Measurements from ENCODE around the gene FSTL1. TPM values are rescaled to one million over a fixed set of nuclear protein-coding genes. Genes with fewer than 3 reads are reported as not detected.

The FSTL1 gene
- total and polyA plus RNA-seq, 8 donors = 14.2 to 946 (median 97.7) TPM

GRCh38 chr3:120460181-120460790 lies 9.5 kb upstream of the FSTL1 start:
- H3K4me1 ChIP-seq = no peaks in the 10 kb centered on the region

GRCh38 chr3:120459196-120459595 lies 8.4 kb upstream of the FSTL1 start:
- no peaks in the 10 kb centered on the region for H3K36me3 ChIP-seq
- no peak for DNase-seq
- no peaks in the 10 kb centered on the region for H3K4me1 ChIP-seq
- H3K27me3 ChIP-seq = no peaks in the 10 kb centered on the region
- 70 to 83% (median 74%) methylated on average over 3 of the region's 3 CpGs for WGBS, 5 donors
- no peak overlapping the region for H3K27ac ChIP-seq
- TF ChIP-seq POLR2A (IDR thresholded peaks at IDR 0.05) = no peak
- no peak for TF ChIP-seq CTCF (IDR thresholded peaks at IDR 0.05)
- no peak for TF ChIP-seq POLR2AphosphoS5 (IDR thresholded peaks at IDR 0.05)
- H3K9me3 ChIP-seq = no peaks in the 10 kb centered on the region
- no peak overlapping the region for H3K4me3 ChIP-seq
- intact Hi-C loops (cut with DNase I; ENCODE audit: low total_unique reads) = no loop called here

More at GRCh38 chr3:120460181-120460790, 9.5 kb upstream of the FSTL1 start:
- Histone ChIP-seq H3K9me3 (no peaks in the 10 kb centered on the region), H3K27ac (no peak overlapping the region), H3K27me3 (no peaks in the 10 kb centered on the region), H3K36me3 (no peaks in the 10 kb centered on the region), H3K4me3 (no peak overlapping the region)
- TF ChIP-seq EP300 (IDR thresholded peaks at IDR 0.05) (no peak), POLR2A (IDR thresholded peaks at IDR 0.05) (no peak), POLR2AphosphoS5 (IDR thresholded peaks at IDR 0.05) (no peak), CTCF (IDR thresholded peaks at IDR 0.05) (no peak)
- WGBS, 5 donors = 66 to 70% (median 70%) methylated on average over 5 of the region's 5 CpGs
- no peak for DNase-seq
- intact Hi-C loops (cut with DNase I; ENCODE audit: low total_unique reads) = no loop called here

GRCh38 chr3:120457827-120458226 lies 7.0 kb upstream of the FSTL1 start:
- TF ChIP-seq CTCF (IDR thresholded peaks at IDR 0.05) (no peak), EP300 (IDR thresholded peaks at IDR 0.05) (no peak), POLR2A (IDR thresholded peaks at IDR 0.05) (no peak), POLR2AphosphoS5 (IDR thresholded peaks at IDR 0.05) (no peak)

GRCh38 chr3:120454076-120454689 lies 3.4 kb upstream of the FSTL1 start:
- 72 to 82% (median 76%) methylated on average over 1 of the region's 1 CpG for WGBS, 5 donors
- Histone ChIP-seq H3K4me1 (peaks cover 4 to 23% (median 19%) of the 10 kb centered on the region in 4 donors), H3K27ac (no peak overlapping the region), H3K36me3 (no peaks in the 10 kb centered on the region), H3K27me3 (peaks cover 0 to 20% (median 15%) of the 10 kb centered on the region in 3 donors), H3K9me3 (no peaks in the 10 kb centered on the region), H3K4me3 (no peak overlapping the region)
- TF ChIP-seq POLR2AphosphoS5 (IDR thresholded peaks at IDR 0.05) (no peak), EP300 (IDR thresholded peaks at IDR 0.05) (no peak), POLR2A (IDR thresholded peaks at IDR 0.05) (no peak), CTCF (IDR thresholded peaks at IDR 0.05) (no peak)
- intact Hi-C loops (cut with DNase I; ENCODE audit: low total_unique reads) = no loop called here
- DNase-seq = no peak

More at GRCh38 chr3:120457827-120458226, 7.0 kb upstream of the FSTL1 start:
- H3K27ac ChIP-seq = no peak overlapping the region
- intact Hi-C loops (cut with DNase I; ENCODE audit: low total_unique reads) = no loop called here
- DNase-seq = no peak
- H3K4me3 ChIP-seq = no peak overlapping the region
- H3K36me3 ChIP-seq = no peaks in the 10 kb centered on the region
- no peaks in the 10 kb centered on the region for H3K4me1 ChIP-seq
- H3K9me3 ChIP-seq = no peaks in the 10 kb centered on the region
- H3K27me3 ChIP-seq = no peaks in the 10 kb centered on the region
